ENCODE results near the gene ZNF343.

- no peak for TF ChIP-seq POLR2A (IDR thresholded peaks at IDR 0.05)
- TF ChIP-seq CTCF (IDR thresholded peaks at IDR 0.05): no peak
Observed at GRCh38 chr20:2535711-2536559, 27.2 kb upstream of the ZNF343 start.
